ENCODE results near the gene MYO1B.

Gene MYO1B

GRCh38 chr2:191255756-191256312 lies 10.6 kb downstream of the MYO1B start:
- no peaks in the 10 kb centered on the region for H3F3A ChIP-seq (ENCODE audit: insufficient read depth, low read length)
- H3K9ac ChIP-seq (ENCODE audit: low read length) = no peak overlapping the region
- no peak overlapping the region for H3K4me3 ChIP-seq (ENCODE audit: low read depth, low read length, poor library complexity, severe bottlenecking)
- H2AFZ ChIP-seq (ENCODE audit: low read length) = no peak overlapping the region
- peaks cover 4% of the 10 kb centered on the region; the same call in 1 of the 2 replicates for H3K27me3 ChIP-seq (ENCODE audit: insufficient read depth, low read length)
- H3K27ac ChIP-seq (ENCODE audit: low read depth, low read length, poor library complexity, severe bottlenecking) = no peak overlapping the region
- H3K9me2 ChIP-seq (ENCODE audit: low read depth, low read length) = no peaks in the 10 kb centered on the region
- no peaks in the 10 kb centered on the region for H4K20me1 ChIP-seq (ENCODE audit: insufficient read depth, low read length)
- no peak overlapping the region for H3K4me2 ChIP-seq (ENCODE audit: low read length)
- no peaks in the 10 kb centered on the region for H3K79me2 ChIP-seq (ENCODE audit: insufficient read depth, low read length)
- no peak for TF ChIP-seq CTCF (IDR thresholded peaks at IDR 0.05; ENCODE audit: low read length)
- no peaks in the 10 kb centered on the region for H3K9me3 ChIP-seq (ENCODE audit: low read length)
- H3K4me1 ChIP-seq (ENCODE audit: insufficient read depth, low read length, severe bottlenecking) = no peaks in the 10 kb centered on the region
- H3K36me3 ChIP-seq (ENCODE audit: insufficient read depth, low read length) = no peaks in the 10 kb centered on the region

GRCh38 chr2:191257934-191258333 lies 12.7 kb downstream of the MYO1B start:
- H4K20me1 ChIP-seq (ENCODE audit: insufficient read depth, low read length) = no peaks in the 10 kb centered on the region
- H3K27me3 ChIP-seq (ENCODE audit: insufficient read depth, low read length) = peaks cover under 1% of the 10 kb centered on the region; the same call in 1 of the 2 replicates
- H3K27ac ChIP-seq (ENCODE audit: low read depth, low read length, poor library complexity, severe bottlenecking) = no peak overlapping the region
- no peaks in the 10 kb centered on the region for H3K79me2 ChIP-seq (ENCODE audit: insufficient read depth, low read length)
- TF ChIP-seq EZH2 (IDR thresholded peaks at IDR 0.05; ENCODE audit: borderline replicate concordance, low read length) = no peak
- TF ChIP-seq CTCF (IDR thresholded peaks at IDR 0.05; ENCODE audit: low read length) = no peak
- no peaks in the 10 kb centered on the region for H3F3A ChIP-seq (ENCODE audit: insufficient read depth, low read length)
- no peak overlapping the region for H3K4me3 ChIP-seq (ENCODE audit: low read depth, low read length, poor library complexity, severe bottlenecking)
- H3K9me3 ChIP-seq (ENCODE audit: low read length) = no peaks in the 10 kb centered on the region
- H3K36me3 ChIP-seq (ENCODE audit: insufficient read depth, low read length) = no peaks in the 10 kb centered on the region
- no peaks in the 10 kb centered on the region for H3K9me2 ChIP-seq (ENCODE audit: low read depth, low read length)
- no peak overlapping the region for H3K9ac ChIP-seq (ENCODE audit: low read length)
- H3K4me2 ChIP-seq (ENCODE audit: low read length) = no peak overlapping the region
- no peak overlapping the region for H2AFZ ChIP-seq (ENCODE audit: low read length)
- no peaks in the 10 kb centered on the region for H3K4me1 ChIP-seq (ENCODE audit: insufficient read depth, low read length, severe bottlenecking)

GRCh38 chr2:191258996-191259395 lies 13.8 kb downstream of the MYO1B start:
- TF ChIP-seq EZH2 (IDR thresholded peaks at IDR 0.05; ENCODE audit: borderline replicate concordance, low read length) (no peak), CTCF (IDR thresholded peaks at IDR 0.05; ENCODE audit: low read length) (no peak)
- no peaks in the 10 kb centered on the region for H3K4me1 ChIP-seq (ENCODE audit: insufficient read depth, low read length, severe bottlenecking)

More at GRCh38 chr2:191258996-191259395, 13.8 kb downstream of the MYO1B start:
- no peak overlapping the region for H3K27ac ChIP-seq (ENCODE audit: low read depth, low read length, poor library complexity, severe bottlenecking)
- H3K4me2 ChIP-seq (ENCODE audit: low read length) = no peak overlapping the region
- no peaks in the 10 kb centered on the region for H3K36me3 ChIP-seq (ENCODE audit: insufficient read depth, low read length)
- no peak overlapping the region for H2AFZ ChIP-seq (ENCODE audit: low read length)
- H3K27me3 ChIP-seq (ENCODE audit: insufficient read depth, low read length) = no peaks in the 10 kb centered on the region
- no peak overlapping the region for H3K4me3 ChIP-seq (ENCODE audit: low read depth, low read length, poor library complexity, severe bottlenecking)
- no peaks in the 10 kb centered on the region for H3K79me2 ChIP-seq (ENCODE audit: insufficient read depth, low read length)
- H4K20me1 ChIP-seq (ENCODE audit: insufficient read depth, low read length) = no peaks in the 10 kb centered on the region
- no peaks in the 10 kb centered on the region for H3K9me2 ChIP-seq (ENCODE audit: low read depth, low read length)
- H3F3A ChIP-seq (ENCODE audit: insufficient read depth, low read length) = no peaks in the 10 kb centered on the region
- no peak overlapping the region for H3K9ac ChIP-seq (ENCODE audit: low read length)
- no peaks in the 10 kb centered on the region for H3K9me3 ChIP-seq (ENCODE audit: low read length)
